Epithelial cell of proximal tubule (primary cell): Measurements from ENCODE around the gene CDC37. TPM values are rescaled to one million over a fixed set of nuclear protein-coding genes. Genes with fewer than 3 reads are reported as not detected.
A peak's percentile ranks its signal among the peaks of the same experiment; 100 is the strongest.

Experiments used
- DNase-seq: peaks from one replicate; pipeline ENCODE4 v3.0.0-alpha.2; 2011; ENCODE audit warnings: low read depth
- H3K4me3 ChIP-seq: 2 replicates; pipeline ENCODE4 v1.5.1; 2011; ENCODE audit warnings: low read depth, mild to moderate bottlenecking, low read length
- CTCF ChIP-seq: conservative IDR thresholded peaks from 2 replicates; pipeline ENCODE4 v1.5.1; 2012; ENCODE audit warnings: low read depth, mild to moderate bottlenecking, low read length
- total RNA-seq: library from RNA; depleted of rRNA; stranded (reverse); fragments of >200 nt; gene quantifications from 2 replicates; pipeline ENCODE4 v1.2.3, GENCODE V29; 2015

The CDC37 gene
- total RNA-seq, 1 donor from 2014 or later = 155 TPM

GRCh38 chr19:10419646-10420443 is 16.5 kb upstream of the CDC37 start:
- H3K4me3 ChIP-seq = peak overlapping the region; percentile 33
- no peak for TF ChIP-seq CTCF
- DNase-seq = no peak

- no peak overlapping the region for H3K4me3 ChIP-seq
- no peak for DNase-seq
- TF ChIP-seq CTCF = no peak
Observed at GRCh38 chr19:10419200-10419645, 15.9 kb upstream of the CDC37 start.

GRCh38 chr19:10418485-10419199 is 15.3 kb upstream of the CDC37 start:
- no peak for DNase-seq
- H3K4me3 ChIP-seq = no peak overlapping the region
- TF ChIP-seq CTCF = no peak

- no peak overlapping the region for H3K4me3 ChIP-seq
- TF ChIP-seq CTCF = no peak
- DNase-seq = no peak
Observed at GRCh38 chr19:10418235-10418484, 14.8 kb upstream of the CDC37 start.

- H3K4me3 ChIP-seq = no peak overlapping the region
- no peak for TF ChIP-seq CTCF
- DNase-seq = no peak
Observed at GRCh38 chr19:10417541-10418234, 14.3 kb upstream of the CDC37 start.

- peak overlapping the region; percentile 69 for H3K4me3 ChIP-seq
- DNase-seq = no peak
- TF ChIP-seq CTCF = peak; percentile 63
Observed at GRCh38 chr19:10416380-10417257, 13.3 kb upstream of the CDC37 start.
